Duodenal mucosa (tissue), 2 donors: ENCODE measurements around the gene SPHK1.

Experiments
- H3K27ac ChIP-seq: one replicate; pipeline ENCODE4 v1.7.0; 2013; ENCODE audit warnings: low read depth, low read length
- H3K27me3 ChIP-seq, 2 donors: one replicate each; pipeline ENCODE4 v1.7.0; 2013; ENCODE audit warnings: low read length in 2 of 2, control low read depth in 1 of 2; ENCODE audit not compliant: insufficient read depth in 2 of 2, control insufficient read depth in 1 of 2
- H3K36me3 ChIP-seq, 2 donors: one replicate each; pipeline ENCODE4 v1.7.0; 2013; ENCODE audit warnings: low read length in 2 of 2, control low read depth in 1 of 2; ENCODE audit not compliant: insufficient read depth in 2 of 2, control insufficient read depth in 1 of 2
- H3K4me1 ChIP-seq, 2 donors: one replicate each; pipeline ENCODE4 v1.7.0; 2013; ENCODE audit warnings: low read length in 2 of 2, control low read depth in 1 of 2; ENCODE audit not compliant: insufficient read depth in 2 of 2, control insufficient read depth in 1 of 2
- H3K4me3 ChIP-seq, 2 donors: one replicate each; pipeline ENCODE4 v1.7.0; 2013; ENCODE audit warnings: low read length in 2 of 2, low read depth in 1 of 2
- H3K9ac ChIP-seq, 2 donors: one replicate each; pipeline ENCODE4 v1.7.0; 2013; ENCODE audit warnings: low read length in 2 of 2, low read depth in 1 of 2
- H3K9me3 ChIP-seq, 2 donors: one replicate each; pipeline ENCODE4 v1.7.0; 2013; ENCODE audit warnings: low read length in 2 of 2, control low read depth in 1 of 2; ENCODE audit not compliant: control insufficient read depth in 1 of 2

SPHK1 gene

GRCh38 chr17:76405967-76406647 lies 21.7 kb downstream of the SPHK1 start:
- Histone ChIP-seq H3K9me3 (no peaks in the 10 kb centered on the region), H3K27me3 (no peaks in the 10 kb centered on the region), H3K4me3 (no peak overlapping the region), H3K36me3 (peaks cover 14 to 46% of the 10 kb centered on the region in 2 donors), H3K27ac (no peak overlapping the region), H3K4me1 (peaks cover 0 to 9% of the 10 kb centered on the region in 2 donors), H3K9ac (no peak overlapping the region)

- H3K9ac ChIP-seq = no peak overlapping the region
- H3K9me3 ChIP-seq = no peaks in the 10 kb centered on the region
- no peaks in the 10 kb centered on the region for H3K27me3 ChIP-seq
- no peak overlapping the region for H3K4me3 ChIP-seq
- H3K36me3 ChIP-seq = peaks cover 4 to 35% of the 10 kb centered on the region in 2 donors
- no peak overlapping the region for H3K27ac ChIP-seq
- peaks cover 0 to 9% of the 10 kb centered on the region in 2 donors for H3K4me1 ChIP-seq
Measured at GRCh38 chr17:76407509-76407908, 23.1 kb downstream of the SPHK1 start.

GRCh38 chr17:76408037-76408849 lies 23.8 kb downstream of the SPHK1 start:
- H3K36me3 ChIP-seq = peaks cover 0 to 27% of the 10 kb centered on the region in 2 donors
- no peaks in the 10 kb centered on the region for H3K9me3 ChIP-seq
- no peaks in the 10 kb centered on the region for H3K27me3 ChIP-seq
- H3K4me3 ChIP-seq = no peak overlapping the region
- peaks cover 0 to 9% of the 10 kb centered on the region in 2 donors for H3K4me1 ChIP-seq
- H3K9ac ChIP-seq = no peak overlapping the region
- H3K27ac ChIP-seq = no peak overlapping the region

GRCh38 chr17:76410328-76410965 lies 26.0 kb downstream of the SPHK1 start:
- Histone ChIP-seq H3K4me1 (peaks cover 9 to 18% of the 10 kb centered on the region in 2 donors), H3K27ac (no peak overlapping the region), H3K36me3 (peaks cover 0 to 7% of the 10 kb centered on the region in 2 donors), H3K9me3 (no peaks in the 10 kb centered on the region), H3K4me3 (no peak overlapping the region), H3K27me3 (no peaks in the 10 kb centered on the region), H3K9ac (no peak overlapping the region)

GRCh38 chr17:76411247-76411646 lies 26.8 kb downstream of the SPHK1 start:
- H3K4me3 ChIP-seq = no peak overlapping the region
- H3K9me3 ChIP-seq = no peaks in the 10 kb centered on the region
- no peaks in the 10 kb centered on the region for H3K27me3 ChIP-seq
- H3K36me3 ChIP-seq = peaks cover 0 to 6% of the 10 kb centered on the region in 2 donors
- peaks cover 9 to 10% of the 10 kb centered on the region in 2 donors for H3K4me1 ChIP-seq
- no peak overlapping the region for H3K9ac ChIP-seq
- no peak overlapping the region for H3K27ac ChIP-seq

- H3K27ac ChIP-seq = no peak overlapping the region
- H3K4me1 ChIP-seq = peaks cover 25 to 29% of the 10 kb centered on the region in 2 donors
- no peaks in the 10 kb centered on the region for H3K9me3 ChIP-seq
- H3K36me3 ChIP-seq = peaks cover 0 to 18% of the 10 kb centered on the region in 2 donors
- H3K9ac ChIP-seq = no peak overlapping the region
- H3K4me3 ChIP-seq = no peak overlapping the region
- no peaks in the 10 kb centered on the region for H3K27me3 ChIP-seq
Measured at GRCh38 chr17:76414334-76415295, 30.2 kb downstream of the SPHK1 start.

GRCh38 chr17:76415786-76416185 lies 31.4 kb downstream of the SPHK1 start:
- Histone ChIP-seq H3K36me3 (peaks cover 0 to 13% of the 10 kb centered on the region in 2 donors), H3K4me3 (no peak overlapping the region), H3K4me1 (peaks cover 28 to 31% of the 10 kb centered on the region in 2 donors), H3K9ac (no peak overlapping the region), H3K27me3 (no peaks in the 10 kb centered on the region), H3K9me3 (no peaks in the 10 kb centered on the region), H3K27ac (no peak overlapping the region)

- Histone ChIP-seq H3K9me3 (no peaks in the 10 kb centered on the region), H3K27ac (no peak overlapping the region), H3K4me1 (peaks cover 30 to 31% of the 10 kb centered on the region in 2 donors)
Measured at GRCh38 chr17:76416457-76416856, 32.0 kb downstream of the SPHK1 start.

GRCh38 chr17:76416899-76417298 lies 32.5 kb downstream of the SPHK1 start:
- no peak overlapping the region for H3K4me3 ChIP-seq
- peaks cover 0 to 13% of the 10 kb centered on the region in 2 donors for H3K36me3 ChIP-seq
- no peak overlapping the region for H3K27ac ChIP-seq
- peaks cover 30 to 31% of the 10 kb centered on the region in 2 donors for H3K4me1 ChIP-seq
- H3K9ac ChIP-seq = no peak overlapping the region
- H3K27me3 ChIP-seq = no peaks in the 10 kb centered on the region
- H3K9me3 ChIP-seq = no peaks in the 10 kb centered on the region

More at GRCh38 chr17:76416457-76416856, 32.0 kb downstream of the SPHK1 start:
- peaks cover 0 to 13% of the 10 kb centered on the region in 2 donors for H3K36me3 ChIP-seq
- no peak overlapping the region for H3K9ac ChIP-seq
- H3K4me3 ChIP-seq = no peak overlapping the region
- no peaks in the 10 kb centered on the region for H3K27me3 ChIP-seq
